GDM1 (cell line): ENCODE measurements around the gene AGXT.
"Not testable (repeated sequence)": the region's sequence is repeated elsewhere in the genome, so short reads cannot be mapped to it uniquely, and the experiment has no call there.

Experiments used
- DNase-seq: peaks from one replicate; lab custom pipeline; 2025; lab: John Stamatoyannopoulos, UW

Gene AGXT

GRCh38 chr2:240839152-240840143, 29.2 kb upstream of the AGXT start:
- DNase-seq: no peak

DNA sequence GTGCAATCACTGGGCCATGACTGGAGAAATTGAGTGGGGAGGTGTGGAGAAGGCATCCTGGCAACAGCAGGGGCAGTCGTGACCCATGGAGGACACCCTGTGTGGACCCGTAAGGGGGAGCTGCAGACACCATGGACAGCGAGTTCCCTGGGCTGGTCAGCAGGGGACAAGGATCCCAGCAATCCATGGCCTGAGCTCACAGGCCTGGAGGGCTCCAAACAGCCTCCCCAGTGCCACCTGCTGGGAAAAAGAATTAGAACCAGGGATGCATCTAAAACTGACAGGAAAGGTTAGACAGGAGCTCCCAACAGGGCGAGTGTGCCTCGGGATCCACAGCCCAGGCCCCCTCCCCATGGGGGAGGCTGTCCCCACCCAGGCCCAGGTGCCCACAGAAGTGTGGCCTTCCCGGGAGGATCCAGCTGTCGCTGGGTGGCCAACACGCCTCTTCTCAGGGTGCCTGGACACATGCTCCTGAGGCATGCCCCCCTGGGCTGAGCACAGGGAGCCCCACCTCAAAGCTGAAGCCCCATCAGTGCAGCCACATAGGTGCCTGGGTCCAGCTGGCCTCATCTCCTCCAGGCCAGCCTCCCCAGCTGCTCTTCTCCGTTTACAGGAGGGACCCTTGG, 28.1 kb upstream of the AGXT start:
- DNase-seq: no peak

DNA sequence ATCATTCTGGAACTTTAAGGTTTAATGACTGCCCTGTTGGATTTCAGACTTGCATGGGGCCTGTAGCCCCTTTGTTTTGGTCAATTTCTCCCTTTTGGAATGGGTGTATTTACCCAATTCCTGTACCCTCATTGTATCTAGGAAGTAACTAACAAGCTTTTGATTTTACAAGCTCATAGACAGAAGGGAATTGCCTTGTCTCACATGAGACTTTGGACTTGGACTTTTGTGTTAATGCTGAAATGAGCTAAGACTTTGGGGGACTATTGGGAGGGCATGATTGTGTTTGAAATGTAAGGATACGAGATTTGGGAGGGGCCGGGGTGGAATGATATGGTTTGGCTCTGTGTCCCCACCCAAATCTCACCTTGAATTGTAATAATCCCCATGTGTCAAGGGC, 22.3 kb upstream of the AGXT start:
- not testable (repeated sequence) for DNase-seq

DNA sequence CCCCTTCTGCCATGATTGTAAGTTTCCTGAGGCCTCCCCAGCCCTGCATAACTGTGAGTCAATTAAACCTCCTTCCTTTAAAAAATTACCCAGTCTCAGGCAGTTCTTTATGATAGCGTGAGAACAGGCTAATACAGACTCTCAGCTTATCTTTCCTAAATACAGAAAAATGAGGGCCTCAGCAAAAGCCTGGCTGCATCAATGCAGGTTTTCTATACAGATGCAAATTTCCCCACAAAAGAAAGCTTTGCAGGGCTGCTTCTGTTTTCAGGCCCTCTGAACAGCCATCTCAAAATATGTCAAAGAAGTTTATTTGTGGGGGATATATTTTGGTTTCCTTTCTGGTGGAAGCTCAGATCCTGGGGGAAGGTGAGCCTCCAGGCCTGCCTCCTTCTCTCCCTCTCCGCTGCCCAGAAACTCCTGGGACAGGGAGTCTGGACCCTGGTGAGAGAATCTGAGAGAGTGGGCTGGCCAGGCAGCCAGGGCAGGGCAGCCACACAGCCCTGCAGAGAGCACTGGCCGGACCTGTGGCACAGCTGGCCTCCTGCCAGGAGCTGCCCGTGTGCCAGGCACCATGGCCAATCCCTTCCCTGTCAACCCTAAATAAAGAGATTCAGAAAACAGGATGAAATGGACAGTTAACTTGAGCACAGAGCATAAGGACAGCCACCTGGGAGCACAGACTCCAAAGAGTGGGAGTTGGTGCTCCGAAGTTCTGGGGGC, 21.6 kb upstream of the AGXT start:
- DNase-seq: no peak

- DNase-seq: no peak
Observed at GRCh38 chr2:240847817-240848216, 20.8 kb upstream of the AGXT start.

GRCh38 chr2:240848900-240849680, 19.5 kb upstream of the AGXT start:
- DNase-seq: no peak

- DNase-seq: no peak
Observed at GRCh38 chr2:240850026-240850425, 18.6 kb upstream of the AGXT start.

DNA sequence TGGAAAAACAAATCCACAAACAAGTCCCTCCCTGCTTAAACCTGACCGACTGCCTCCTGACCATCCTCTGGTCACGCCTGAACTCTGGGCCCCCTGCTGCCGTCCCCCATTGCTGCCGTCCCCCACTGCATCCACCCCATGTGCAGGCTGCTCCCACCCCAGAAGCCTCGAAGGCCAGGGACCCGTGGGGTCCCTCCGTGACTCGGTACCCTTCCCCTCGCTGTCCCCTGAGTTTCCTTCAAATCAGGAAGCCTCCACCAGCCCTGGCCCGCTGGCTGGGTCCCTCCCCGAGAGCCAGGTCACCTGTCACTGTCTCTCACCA, 17.9 kb upstream of the AGXT start:
- DNase-seq: no peak

GRCh38 chr2:240851078-240851991, 17.3 kb upstream of the AGXT start:
- DNase-seq: peak; percentile 46

DNA sequence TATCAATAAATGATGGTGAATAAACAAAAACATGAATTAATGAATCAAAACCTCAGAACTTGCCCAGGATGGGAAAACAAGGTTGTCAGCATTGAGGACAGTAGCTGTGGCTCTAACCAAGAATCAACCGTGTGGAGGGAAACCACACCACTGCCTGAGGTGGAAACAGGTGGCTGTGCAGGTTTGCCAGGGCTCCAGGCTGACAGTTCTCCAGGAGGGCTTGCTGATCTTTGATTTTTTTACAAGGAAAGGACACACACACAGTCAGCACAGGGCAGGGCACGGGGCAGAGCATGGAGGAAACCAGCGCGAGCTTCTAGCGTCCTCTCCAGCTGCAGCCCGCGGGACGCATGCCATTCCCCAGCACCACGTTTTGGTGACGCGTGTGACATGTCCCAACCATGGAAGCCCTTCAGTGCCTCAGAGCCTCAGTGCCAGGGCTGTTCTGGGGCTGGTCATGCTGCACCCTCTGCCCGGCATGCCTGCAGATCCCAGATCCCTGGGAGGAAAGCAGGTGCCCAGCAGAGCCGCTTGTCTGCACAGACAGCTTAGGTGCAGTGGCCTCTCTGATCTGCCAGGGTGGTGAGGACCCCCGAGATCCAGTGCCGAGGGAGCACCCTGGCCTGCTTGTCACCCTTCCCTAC, 15.8 kb upstream of the AGXT start:
- no peak for DNase-seq

DNA sequence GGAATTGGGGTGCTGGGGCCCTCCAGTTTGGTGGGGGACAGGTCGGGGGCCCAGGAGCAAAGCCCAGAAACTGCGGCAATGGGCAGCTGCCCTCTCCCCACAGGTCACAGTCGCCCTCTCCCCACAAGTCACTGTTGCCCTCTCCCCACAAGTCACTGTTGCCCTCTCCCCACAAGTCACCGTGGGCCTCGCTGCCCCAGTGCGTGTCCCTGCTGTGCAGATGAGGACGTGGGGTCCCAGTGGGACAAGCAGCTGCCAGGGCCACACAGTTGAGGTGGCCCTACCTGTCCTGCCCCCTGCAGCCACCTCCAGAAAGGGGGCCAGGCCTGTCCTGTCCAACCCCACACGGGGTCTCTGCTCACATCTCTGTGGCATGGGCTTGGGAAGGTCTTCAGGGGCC, 13.0 kb upstream of the AGXT start:
- no peak for DNase-seq

DNA sequence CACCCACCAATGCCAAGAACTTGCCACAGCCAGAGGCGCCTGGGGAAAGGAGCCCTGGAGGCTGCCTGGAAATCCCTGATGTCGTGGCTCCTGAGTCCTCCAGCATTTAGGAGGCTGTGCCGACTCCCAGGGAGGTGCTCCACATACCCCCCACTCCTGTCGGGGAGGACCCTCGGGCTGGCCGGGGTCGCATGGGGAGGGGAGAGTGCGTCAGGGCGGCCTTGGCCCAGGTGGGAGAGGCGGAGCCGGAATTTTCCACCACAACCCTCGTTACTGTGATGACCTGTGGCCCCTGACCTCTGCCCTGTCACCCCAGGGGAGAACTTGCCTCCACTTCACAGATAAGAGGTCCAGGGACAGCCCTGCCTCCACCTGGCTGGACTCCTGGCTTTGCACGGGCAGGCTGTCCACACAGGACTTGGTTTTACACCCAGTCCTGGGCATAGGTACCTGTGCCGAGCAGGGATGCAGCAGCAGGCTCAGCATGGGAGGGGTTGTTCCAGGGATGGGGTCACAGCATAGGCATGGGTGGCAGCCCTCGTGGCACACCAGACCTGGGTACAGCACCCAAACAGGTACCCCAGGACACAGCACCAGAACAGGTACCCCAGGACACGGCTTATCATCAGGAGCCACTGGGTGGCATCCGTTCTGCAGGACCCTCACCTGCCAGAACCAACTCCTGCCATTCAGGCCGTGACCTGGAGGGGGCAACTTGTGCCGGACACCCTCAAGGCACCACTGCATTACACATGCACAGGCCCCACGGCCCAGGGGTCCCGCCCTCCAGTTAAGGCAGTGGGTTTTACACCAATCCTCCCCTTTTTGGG, 12.3 kb upstream of the AGXT start:
- DNase-seq: no peak

- no peak for DNase-seq
Observed at GRCh38 chr2:240857039-240858008, 11.3 kb upstream of the AGXT start.

DNA sequence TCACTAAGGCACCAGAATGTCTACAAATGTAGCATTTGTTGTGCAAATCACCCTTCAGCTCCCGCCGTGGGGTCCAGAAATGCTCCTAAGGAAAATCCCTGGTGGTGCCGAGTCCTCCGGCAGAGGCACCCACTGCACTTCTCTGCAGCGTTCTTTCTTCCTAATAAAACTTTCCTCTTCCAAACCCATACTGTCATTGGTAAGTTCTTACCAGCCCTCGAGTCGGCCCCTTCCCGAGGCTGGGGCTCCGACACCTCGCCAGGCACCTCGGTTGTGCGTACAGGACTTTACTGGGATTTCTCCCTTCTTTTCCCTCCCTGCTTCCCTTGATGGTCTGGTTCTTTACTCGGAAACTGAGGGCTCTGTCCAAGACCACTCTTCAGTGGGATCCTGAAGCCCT, 10.3 kb upstream of the AGXT start:
- DNase-seq: no peak

DNA sequence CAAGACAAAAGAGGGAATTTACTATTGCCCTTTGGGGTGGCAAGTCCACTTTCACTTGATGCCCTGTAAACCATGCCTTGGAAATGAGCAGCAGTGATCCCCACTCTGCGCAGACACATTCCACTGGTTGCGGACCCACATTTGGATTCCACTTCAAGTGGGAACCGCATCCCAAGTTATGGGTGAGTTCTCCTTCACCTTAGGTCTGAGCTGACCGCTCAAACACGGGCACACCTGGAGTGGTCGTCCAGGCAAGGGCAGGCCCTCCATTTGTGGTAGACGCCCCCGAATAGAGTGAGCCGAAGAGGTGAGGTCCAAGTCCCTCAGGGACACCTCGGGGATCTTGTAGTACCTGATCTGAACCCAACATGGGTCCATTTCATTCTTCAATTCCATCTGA, 9.8 kb upstream of the AGXT start:
- no peak for DNase-seq

- no peak for DNase-seq
Observed at GRCh38 chr2:240861547-240861946, 7.1 kb upstream of the AGXT start.

GRCh38 chr2:240864475-240864874, 4.1 kb upstream of the AGXT start:
- no peak for DNase-seq

GRCh38 chr2:240865391-240865790, 3.2 kb upstream of the AGXT start:
- DNase-seq: no peak
